HG03442 (cell line): Measurements from ENCODE around the gene TBX21.

ENCODE experiments used
- ATAC-seq: cut with Tn5 transposase; IDR thresholded peaks from one replicate; pipeline ENCODE4 v1.9.1; 2021; ENCODE audit warnings: mild to moderate bottlenecking, moderate library complexity; ENCODE audit not compliant: unreplicated experiment

The TBX21 gene

DNA sequence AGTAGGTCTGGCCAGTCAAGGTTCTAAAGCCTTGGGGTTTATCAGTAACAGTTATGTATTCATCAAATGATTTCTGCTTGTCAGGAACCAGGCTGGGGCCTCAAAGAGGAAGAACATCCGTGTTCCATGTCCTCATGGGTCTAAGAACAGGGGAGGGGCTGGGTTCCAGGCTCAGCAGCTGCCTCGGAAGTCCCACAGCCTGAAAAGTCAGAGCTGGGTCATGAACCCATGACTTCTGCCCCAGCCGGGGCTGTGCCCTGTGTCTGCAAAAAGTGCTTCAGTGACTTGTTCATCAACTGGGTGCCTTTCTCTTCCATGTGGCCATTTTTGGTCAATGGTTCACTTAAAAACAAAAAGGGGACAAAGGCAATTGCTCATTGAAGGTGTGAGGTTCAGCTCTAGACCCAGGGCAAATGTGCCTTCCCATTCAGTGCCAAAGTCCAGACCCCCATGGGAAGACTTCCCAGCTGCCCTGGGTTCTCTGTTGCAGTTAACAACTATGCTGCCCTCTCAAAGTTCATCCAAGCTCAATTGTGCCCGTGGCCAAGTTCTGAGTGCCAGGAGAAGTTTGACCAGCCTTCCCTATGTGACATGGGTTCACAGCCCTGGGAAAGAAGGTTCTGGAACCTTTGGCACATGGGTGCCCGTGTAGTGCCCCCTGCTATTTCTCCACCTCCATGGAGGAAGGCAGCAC lies 20.6 kb upstream of the TBX21 start:
- ATAC-seq: no peak

DNA sequence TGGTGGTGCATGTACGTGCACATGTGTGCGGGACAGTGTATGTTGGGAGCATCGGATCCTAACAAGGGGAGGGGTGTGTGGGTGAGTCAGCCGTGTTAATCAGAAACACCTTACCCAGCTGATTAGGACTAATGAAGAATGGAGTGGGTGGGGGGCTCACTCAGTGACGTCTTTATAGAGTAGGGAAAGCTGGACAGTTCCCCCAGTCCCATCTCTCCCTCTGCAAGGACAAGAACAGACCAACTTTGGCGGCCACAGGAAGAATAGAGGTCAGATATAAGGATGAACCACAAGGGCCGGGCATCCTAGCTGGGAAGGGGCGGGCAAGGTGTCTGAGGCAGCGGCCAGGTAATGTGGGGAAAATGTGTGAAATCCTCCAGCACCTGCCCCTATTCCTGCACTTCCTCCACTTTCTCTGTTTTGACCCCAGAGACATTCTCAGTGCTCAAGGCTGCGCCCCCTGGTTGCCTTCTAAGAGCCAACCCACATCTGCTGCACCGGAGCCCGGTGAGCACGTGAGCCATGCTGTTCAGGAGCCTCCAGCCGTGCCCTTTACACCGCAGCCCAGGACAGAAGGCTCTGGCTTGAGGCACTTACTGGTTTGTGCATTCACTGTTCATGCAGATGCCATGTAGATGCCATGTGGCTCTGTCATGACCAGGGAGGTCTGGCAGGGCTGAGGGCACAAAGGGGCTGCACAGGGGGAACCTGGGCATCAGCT lies 18.9 kb upstream of the TBX21 start:
- ATAC-seq: no peak

DNA sequence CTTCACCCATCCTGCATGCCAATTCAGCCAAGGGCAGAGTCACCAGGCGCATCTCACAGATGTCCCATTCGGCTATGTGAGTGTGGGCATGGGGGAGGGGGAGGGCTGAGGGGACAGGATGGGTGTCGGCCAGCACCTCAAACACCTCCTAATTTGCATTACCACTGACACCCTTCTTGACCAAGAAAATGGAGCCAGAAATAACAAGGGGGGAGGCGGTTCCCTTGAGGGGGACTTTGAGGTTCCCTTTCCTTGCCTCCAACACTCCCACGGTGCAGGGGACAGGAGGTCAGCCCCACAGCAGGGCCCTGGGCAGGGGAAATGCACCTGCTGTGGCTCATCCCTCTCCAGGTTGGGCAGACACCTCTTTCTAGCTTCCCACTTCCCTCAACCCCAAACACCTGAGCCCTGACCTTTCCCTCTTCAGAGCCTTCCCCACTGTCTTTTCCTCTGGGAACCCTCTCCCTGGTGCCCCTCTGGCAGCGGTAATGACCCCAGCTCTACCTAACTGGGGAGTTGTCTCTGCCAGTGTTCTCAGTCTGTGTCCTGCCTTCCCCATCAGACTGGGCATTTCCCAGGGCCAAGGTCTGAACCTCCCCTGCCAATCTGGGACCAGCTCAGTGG lies 18.2 kb upstream of the TBX21 start:
- ATAC-seq: no peak

DNA sequence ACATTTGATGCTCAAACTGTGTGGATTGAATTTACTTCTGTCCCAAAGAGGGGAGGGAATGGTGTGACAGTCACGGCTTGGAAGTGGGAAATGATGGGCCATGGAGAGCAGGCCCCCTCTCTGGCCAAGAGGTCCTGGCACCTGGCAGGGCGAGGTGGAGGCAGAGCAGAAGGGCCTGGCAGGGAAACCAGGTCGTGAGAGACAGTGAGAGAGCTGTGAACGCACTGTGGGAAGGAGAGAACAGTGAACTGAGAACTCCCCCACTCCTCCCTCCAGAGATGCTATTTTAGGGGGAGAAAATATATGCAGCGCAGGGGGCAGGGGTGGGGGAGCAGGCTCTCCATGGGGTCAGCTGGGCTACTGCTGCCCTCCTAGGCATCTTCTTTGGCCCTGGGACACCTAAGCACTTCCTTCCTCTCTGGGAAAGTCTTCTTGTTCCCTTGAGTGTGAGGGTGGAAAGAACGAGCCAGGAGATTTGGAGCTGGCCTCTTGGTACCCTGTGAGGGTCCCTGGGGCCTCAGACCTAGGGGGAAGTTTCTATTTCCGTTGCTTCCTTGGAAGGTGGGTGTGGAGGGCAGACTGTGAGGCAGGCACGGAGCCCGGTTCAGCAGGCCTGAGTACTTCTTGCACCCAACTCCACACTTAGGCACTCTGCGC lies 17.2 kb upstream of the TBX21 start:
- no peak for ATAC-seq

DNA sequence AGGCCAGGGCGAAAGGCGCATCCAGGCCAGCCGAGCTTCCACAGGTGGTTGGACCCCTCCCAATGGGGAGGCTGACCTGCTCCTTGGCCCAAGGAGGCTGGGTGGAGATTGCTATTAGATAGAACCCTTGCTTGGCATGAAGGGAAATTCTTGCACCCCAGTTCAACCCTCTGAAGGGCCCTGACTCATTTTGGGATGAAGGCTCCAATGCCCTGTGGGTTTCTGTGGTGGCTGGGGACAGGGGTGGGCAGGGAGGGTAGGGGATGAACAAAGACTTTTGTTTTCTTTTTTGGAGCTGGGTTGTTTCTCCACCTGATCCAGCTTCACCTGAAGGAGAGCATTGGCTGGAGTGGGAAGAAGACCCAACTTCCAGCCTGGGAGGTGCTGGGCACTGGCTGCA lies 16.7 kb upstream of the TBX21 start:
- no peak for ATAC-seq

DNA sequence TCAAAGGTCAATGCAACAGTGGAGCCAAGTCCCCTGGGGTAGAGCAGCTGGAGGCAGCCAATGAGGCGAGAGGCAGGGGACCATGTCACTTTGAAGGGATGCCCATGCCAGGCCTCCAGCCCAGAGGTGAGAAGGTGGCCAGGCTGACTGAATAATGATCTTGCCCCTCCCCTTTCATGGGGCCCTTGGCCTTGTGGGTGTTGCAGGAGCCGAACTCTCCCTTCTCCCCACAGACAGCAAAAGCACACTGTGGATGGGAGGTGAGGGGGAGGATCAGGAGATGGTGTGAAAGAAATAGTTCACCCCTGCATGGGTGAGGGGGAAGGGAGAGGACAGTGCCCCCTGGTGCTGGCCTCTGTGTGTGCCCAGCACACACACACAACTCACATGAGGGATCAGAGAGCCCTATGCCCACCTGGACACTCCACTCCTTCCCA lies 15.8 kb upstream of the TBX21 start:
- no peak for ATAC-seq

DNA sequence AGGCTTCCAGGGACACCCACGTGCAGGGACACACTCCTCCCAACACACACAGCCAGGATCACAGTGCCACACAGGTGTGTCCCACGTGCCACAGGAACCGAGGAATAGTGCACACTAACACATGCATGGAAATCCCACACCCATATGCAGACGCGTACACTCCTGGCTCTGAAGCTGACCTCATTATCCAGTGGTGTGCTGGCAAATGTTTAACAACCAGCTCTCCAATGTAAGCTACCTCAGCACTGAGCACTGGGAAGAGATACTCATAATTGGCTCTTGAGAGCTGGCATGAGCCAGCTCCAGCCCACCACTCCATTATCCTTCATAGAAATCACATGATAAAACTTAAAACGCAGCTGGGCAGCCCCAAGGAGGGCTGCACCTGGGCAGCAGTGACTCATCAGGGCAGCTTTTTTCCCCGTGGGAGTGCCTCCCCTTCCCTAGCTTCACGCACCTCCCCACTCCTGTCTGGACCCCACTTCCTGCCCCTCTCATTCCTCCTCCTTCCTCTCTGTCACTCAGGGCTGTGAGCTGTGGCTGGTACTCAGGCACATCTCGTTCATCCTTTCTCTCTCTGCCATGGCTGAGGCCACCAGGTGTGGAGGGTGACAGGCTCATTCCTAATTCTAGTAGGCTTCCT lies 14.9 kb upstream of the TBX21 start:
- ATAC-seq: no peak

DNA sequence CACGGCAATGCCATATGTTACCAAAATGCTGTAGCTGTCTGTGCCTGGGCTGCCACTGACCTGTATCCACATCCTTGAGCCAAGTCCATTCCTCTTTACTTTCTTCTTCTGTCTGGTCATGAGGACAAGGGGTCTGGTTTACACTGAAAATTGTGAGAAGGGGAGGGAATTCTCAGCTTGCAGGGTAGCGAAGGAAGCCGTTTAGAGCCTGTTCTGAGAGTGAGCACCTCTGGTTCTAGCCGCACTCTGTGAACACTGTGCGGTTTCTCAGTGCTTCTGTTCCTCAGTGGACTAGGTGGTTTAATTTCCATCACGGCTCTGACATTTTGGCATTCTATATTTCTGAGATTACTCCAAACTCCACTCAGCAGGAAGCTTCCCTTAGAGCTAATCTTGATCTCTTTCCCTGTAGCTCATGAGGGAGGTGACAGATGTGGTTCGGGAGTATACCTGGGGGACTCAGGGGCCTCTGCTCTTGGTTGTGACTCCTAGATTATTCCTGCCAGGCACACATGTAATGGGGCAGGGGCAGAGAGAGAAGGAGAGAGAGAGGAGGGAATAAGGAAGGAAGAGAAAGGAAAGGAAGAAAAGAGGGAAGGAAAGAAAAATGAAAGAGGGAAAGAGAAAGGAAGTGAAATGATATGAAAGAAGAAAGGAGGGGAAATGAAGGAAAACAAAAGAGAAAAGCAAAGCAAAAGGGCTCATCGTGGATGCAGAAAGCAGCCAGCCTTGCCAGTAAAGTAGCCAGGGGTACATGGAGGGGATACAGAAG lies 14.2 kb upstream of the TBX21 start:
- no peak for ATAC-seq

DNA sequence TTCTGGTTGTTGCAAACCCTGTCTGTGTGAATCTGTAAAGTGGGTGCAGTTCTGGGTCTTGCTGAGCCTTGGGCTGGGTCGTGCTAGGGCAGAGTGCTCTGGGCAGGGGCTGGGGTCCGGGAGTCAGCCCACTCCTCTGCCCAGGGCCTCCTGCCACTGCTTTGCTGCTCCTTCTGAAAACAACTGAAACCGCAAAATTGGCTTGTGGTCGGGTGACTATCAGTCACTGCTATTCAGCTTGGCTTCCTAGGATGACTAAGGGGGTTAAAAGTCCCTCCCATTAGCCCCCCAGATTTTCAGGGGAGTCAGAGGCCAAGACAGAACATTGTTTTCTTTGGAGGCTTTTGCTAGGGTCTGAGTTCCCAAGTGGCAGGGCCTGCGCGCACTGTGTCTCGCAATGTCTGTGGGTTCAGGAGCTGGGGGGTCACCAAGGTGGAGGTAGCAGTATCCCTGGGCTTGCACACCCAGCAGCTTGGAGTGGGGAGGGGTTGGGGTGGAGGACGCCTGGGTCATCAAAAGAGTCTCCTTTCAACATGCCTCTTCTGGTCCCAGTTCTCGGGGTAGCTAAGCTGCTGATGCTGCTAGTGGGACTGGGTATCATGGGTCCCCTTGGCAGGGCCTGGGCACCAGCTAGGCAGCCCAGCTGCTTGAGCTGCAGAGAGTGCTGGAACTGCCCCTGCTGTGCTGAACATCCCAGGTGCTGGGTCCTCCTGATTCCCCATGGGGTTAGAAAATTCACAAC lies 13.5 kb upstream of the TBX21 start:
- ATAC-seq: no peak

DNA sequence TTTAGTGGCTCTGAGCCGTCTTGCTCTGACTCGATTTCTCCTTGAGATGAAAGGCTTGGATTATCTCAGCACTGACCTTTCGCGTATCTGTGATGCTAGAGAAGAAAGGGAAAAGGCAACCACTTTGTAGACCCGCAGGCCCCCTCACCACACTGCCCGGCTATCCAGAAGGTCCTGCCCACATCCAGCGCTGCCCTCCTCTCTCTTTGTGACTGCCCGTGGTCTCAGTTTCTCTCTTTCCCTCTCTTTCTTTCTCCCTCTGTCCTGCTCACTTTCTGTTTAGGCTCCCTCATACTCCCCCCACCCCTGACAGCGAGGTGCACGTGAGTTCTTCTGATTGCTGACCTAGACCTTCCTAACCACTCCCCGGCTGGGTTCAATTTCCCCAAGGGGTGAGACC lies 12.8 kb upstream of the TBX21 start:
- no peak for ATAC-seq

DNA sequence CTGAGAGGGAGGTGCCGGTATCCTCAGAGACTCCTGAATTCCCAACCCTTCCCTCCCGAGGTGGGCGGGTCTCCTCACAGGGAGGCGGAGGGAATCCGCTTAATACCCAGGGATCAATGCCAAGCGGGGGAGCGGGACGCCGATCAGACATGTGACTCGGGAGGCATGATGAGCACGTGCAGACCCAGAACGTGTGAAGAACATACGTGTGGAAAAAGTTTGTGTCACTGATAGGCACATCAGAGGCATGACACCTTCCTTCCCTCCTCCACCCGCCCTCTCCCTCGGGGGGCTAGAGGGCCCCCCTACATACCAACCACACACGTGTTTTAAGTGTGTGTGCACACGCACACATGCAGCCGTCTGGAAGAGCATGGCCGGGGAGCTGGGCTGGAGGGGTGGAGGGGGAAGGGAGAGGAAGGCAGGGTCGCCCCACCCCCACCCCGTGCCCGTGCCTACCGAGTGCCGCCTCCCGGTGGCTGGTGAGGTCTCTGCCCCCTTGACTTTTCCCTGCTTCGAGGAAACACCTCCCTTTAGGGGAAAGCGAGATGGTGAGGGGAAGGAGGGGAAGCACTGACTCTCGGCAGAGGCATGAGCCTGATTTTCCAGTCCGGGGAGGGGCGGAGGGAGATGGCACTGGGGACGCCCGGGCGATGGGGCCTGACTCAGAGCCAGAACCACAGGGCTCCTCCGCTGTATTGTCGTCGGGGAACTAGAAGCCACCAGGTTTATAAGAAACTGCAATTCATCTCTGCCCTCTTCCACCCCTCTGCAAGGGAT lies 12.1 kb upstream of the TBX21 start:
- no peak for ATAC-seq

DNA sequence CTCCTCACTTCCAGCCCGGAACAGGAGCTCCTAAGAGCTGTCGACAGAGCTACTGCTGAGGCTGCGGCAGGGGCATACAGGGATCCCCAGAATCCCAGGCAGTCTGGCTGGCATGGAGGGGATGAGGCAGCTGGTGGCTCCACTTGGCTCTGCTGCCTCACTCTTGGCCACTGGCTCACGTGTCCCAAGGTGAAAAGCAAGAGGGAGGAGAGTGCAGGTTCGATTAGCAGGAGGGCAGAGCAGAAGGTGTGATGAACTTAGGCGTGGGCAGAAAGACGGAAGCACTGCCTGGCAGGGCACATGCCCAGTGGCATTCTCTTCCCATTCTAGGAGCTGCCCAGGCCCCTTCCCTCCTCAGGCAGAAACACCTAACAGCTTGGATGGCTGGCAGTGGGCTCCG lies 11.3 kb upstream of the TBX21 start:
- ATAC-seq: no peak

DNA sequence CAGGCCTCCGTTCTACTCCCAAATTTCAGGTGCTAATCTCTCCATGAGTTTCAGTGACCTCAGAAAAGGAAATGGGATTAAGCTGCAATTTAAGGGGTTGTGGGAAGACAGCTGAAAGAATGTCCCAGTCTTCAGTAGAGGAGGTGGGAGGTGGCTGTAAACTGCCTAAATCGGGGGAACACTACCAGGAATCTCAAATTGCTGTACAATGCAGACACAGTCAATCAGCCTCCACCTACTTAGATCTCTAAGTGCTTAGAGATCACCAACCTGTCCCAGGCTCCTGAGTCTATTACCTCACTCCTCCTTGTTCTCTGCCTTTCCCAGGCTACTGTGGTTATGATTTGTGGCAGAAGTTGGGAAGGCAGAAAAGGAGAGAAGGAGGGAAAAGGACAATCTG lies 8.3 kb upstream of the TBX21 start:
- ATAC-seq: no peak

DNA sequence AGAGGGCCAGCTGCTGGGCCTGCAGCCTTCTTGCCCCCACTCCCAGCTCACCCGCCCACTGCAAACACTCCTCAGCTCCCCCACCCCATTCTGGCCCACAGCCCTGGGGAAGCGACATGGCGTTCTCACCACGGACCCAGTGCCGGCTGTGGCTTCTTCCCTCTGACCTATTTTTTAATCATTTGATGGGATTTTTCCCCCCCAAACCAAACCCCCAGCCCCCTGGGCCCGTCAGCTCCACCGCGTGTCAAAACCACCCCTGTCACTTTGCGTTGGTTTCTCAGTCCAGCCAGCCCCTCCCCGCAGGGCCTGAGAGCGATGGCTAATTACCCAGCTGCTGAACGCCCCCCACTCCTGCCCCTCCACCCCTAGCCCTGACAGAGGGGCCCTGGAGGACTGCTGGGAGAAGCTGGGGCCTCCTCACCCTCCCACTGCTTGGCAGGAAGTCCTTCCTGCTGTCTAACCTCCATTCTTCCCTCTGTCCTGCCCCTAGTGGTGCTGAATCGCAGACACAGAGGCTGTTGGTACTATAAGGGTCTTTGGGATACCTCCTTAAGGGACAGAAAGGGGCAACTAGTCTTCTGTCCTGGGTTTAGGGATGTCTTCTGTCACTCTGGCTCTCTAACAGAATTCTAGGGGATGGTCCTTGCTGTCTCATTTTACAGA lies 7.5 kb upstream of the TBX21 start:
- no peak for ATAC-seq

DNA sequence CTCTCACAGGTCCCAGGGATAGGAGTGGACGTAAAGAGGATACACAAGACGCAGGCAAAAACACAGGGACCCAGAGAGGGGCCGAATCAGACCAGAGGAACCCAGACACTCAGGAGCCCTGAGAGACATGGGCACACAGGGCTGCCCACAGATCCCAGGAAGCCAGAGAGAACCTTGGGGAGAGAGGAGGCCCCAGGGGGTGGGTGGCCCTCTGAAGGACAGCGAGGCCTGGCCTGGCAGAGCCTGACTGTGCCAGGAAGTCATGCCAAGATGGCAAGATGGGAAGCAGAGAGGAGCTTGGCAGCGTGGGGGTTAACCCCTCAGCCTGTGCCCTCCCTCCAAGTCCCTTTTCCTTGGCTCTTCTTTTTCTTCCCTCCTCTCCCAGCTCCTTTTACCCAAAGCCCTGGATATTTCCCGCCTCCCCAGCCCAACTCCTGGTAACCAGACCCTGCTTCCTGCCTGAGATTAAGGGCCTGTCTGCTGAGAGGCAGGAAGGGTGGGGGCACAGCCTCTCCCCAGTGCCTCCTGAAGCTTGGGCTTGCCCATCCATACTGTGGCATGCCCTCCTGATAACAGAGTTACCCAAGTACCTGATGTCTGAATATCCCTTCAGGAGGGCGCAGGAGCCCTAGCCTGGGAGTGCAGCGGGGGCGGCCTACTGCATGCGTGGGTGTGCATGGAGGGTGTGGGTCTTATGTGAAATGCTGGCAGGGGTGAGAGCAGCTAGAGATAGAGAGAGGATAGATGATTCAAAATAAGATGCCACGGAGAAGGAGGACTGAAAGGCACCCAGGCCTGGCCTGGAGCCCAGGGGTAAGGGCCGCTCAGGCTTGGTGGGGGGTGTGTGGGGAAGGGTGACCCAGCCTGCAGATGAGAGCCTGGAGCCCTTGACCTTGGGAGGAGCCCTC lies 6.0 kb upstream of the TBX21 start:
- no peak for ATAC-seq

DNA sequence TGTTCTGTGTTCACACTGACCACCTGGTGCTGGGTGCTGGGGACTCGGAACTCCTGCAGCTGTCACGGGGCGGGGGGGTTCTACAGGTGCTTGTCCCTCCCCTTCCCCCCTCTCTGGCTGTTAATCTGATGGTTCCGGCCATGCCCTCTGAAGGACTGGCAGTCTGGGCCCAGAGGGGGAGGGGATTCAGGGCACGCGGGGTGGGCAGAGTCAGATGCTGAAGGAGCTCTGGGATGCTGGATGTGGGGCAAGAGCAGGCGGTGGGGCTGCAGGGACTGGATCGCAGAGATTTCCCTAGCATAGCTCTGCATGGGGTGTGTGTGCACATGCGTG lies 5.4 kb upstream of the TBX21 start:
- no peak for ATAC-seq

DNA sequence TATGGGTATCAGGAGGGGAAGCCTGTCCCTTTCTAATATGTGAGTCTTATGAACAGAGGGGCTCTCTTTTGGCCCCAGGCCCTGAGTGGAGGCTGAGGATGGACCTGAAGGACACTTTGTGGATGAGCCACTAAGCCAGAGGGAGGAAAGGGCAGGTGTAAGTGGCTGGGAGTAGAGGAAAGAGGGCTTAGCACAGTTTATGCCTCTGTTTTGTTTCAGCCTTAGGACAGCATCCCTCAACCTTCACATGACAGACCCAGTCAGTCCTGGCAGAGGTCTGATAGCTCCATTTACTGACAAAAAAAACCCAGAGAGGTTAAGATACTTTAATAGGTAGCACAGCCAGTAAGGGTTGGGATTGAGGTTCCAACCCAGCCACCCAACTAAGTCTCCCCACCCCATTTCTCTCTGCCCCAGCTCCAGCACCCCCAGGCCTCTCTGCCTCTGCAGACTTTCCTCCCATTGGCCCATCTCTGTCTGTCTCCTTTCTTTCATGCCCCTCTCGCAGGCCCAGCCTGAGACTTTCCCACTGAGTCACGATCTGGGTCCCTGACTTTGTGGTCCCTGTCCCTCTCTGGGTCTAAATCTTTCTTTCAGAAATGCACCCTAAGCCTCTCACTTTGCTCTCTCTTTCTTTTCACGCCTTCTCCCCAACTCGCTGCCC lies 4.7 kb upstream of the TBX21 start:
- ATAC-seq: no peak
